RPMI8226 (cell line): ENCODE data around the gene C4orf50.
"Not testable (repeated sequence)": the region's sequence is repeated elsewhere in the genome, so short reads cannot be mapped to it uniquely, and the experiment has no call there.

Source experiments
- DNase-seq: peaks from one replicate; pipeline ENCODE4 v3.0.0-alpha.2; 2015

The C4orf50 gene

GRCh38 chr4:5887011-5887360 lies 131.2 kb downstream of the C4orf50 start:
- peak; percentile 67 for DNase-seq

GRCh38 chr4:5885733-5886132 lies 132.5 kb downstream of the C4orf50 start:
- DNase-seq, result no peak

GRCh38 chr4:5884796-5885195 lies 133.4 kb downstream of the C4orf50 start:
- DNase-seq, result no peak

GRCh38 chr4:5883916-5884315 lies 134.3 kb downstream of the C4orf50 start:
- no peak for DNase-seq

- DNase-seq, result no peak
Observed at GRCh38 chr4:5882947-5883346, 135.3 kb downstream of the C4orf50 start.

GRCh38 chr4:5881340-5881739 lies 136.9 kb downstream of the C4orf50 start:
- no peak for DNase-seq

- no peak for DNase-seq
Observed at GRCh38 chr4:5878359-5878758, 139.9 kb downstream of the C4orf50 start.

- DNase-seq, result no peak
Observed at GRCh38 chr4:5877392-5877791, 140.8 kb downstream of the C4orf50 start.

GRCh38 chr4:5874811-5875449 lies 143.3 kb downstream of the C4orf50 start:
- DNase-seq, result no peak

GRCh38 chr4:5870701-5871100 lies 147.5 kb downstream of the C4orf50 start:
- DNase-seq, result no peak

GRCh38 chr4:5869966-5870619 lies 148.1 kb downstream of the C4orf50 start:
- no peak for DNase-seq

- no peak for DNase-seq
Observed at GRCh38 chr4:5867866-5868265, 150.4 kb downstream of the C4orf50 start.

GRCh38 chr4:5866841-5867813 lies 151.1 kb downstream of the C4orf50 start:
- peak; percentile 39 for DNase-seq

- peak; percentile 82 for DNase-seq
Observed at GRCh38 chr4:5865896-5866599, 152.2 kb downstream of the C4orf50 start.

- DNase-seq, result peak; percentile 46
Observed at GRCh38 chr4:5863461-5864113, 154.6 kb downstream of the C4orf50 start.

GRCh38 chr4:5858020-5858769 lies 160.0 kb downstream of the C4orf50 start:
- no peak for DNase-seq

GRCh38 chr4:5857199-5857598 lies 161.0 kb downstream of the C4orf50 start:
- no peak for DNase-seq

- not testable (repeated sequence) for DNase-seq
Observed at GRCh38 chr4:5856362-5856761, 161.9 kb downstream of the C4orf50 start.

GRCh38 chr4:5854929-5855328 lies 163.3 kb downstream of the C4orf50 start:
- no peak for DNase-seq

GRCh38 chr4:5852523-5853202 lies 165.6 kb downstream of the C4orf50 start:
- no peak for DNase-seq
